OCI-LY7 (cell line): ENCODE data around the gene CDCA4. TPM values are rescaled to one million over a fixed set of nuclear protein-coding genes. Genes with fewer than 3 reads are reported as not detected.

Experiments
- BruUV-seq: library from RNA; stranded (reverse); fragments of 400-500 nt; replicated peaks from 2 replicates; lab custom pipeline; 2021; lab: Mats Ljungman, UMichigan
- CTCF ChIA-PET: fragments of 300-600 bp; sonication (Branson Sonifier 250); formaldehyde crosslinking; loops from one replicate; lab custom pipeline; 2022; ENCODE audit warnings: antibody characterized with exemption; ENCODE audit not compliant: unreplicated experiment; lab: Charles Lee
- POLR2A ChIA-PET: fragments of 300-600 bp; sonication (Branson Sonifier 250); formaldehyde crosslinking; loops from one replicate; lab custom pipeline; 2022; ENCODE audit warnings: antibody characterized with exemption; lab: Charles Lee
- DNase-seq: peaks from one replicate; pipeline ENCODE4 v3.0.0-alpha.2; 2015; ENCODE audit warnings: low spot score
- H2AFZ ChIP-seq: fragments of 200-600 bp; sonication (generic), shearing (Covaris generic); 2 replicates; pipeline ENCODE4 v1.6.1; 2014; ENCODE audit warnings: mild to moderate bottlenecking, antibody characterized with exemption, low read length, moderate library complexity
- H3K27ac ChIP-seq: fragments of 200-600 bp; sonication (generic); 2 replicates; pipeline ENCODE4 v1.5.1; 2014; ENCODE audit warnings: mixed run types, low read depth, mild to moderate bottlenecking, moderate library complexity, low read length, inconsistent platforms; ENCODE audit not compliant: poor library complexity, severe bottlenecking
- H3K36me3 ChIP-seq: fragments of 200-600 bp; sonication (generic); 2 replicates; pipeline ENCODE4 v1.6.1; 2014; ENCODE audit warnings: mild to moderate bottlenecking, antibody characterized with exemption, low read length, moderate library complexity, mixed read lengths; ENCODE audit not compliant: insufficient read depth
- H3K4me1 ChIP-seq: fragments of 200-600 bp; sonication (generic); 2 replicates; pipeline ENCODE4 v1.5.1; 2014; ENCODE audit warnings: mild to moderate bottlenecking, low read length; ENCODE audit not compliant: insufficient read depth, poor library complexity, severe bottlenecking
- H3K4me2 ChIP-seq: fragments of 200-600 bp; sonication (generic); 2 replicates; pipeline ENCODE4 v1.6.1; 2014; ENCODE audit warnings: mild to moderate bottlenecking, low read length
- H3K4me3 ChIP-seq: fragments of 200-600 bp; sonication (generic); 2 replicates; pipeline ENCODE4 v1.5.1; 2014; ENCODE audit warnings: mild to moderate bottlenecking, low read depth, low read length; ENCODE audit not compliant: poor library complexity, severe bottlenecking
- H3K79me2 ChIP-seq: fragments of 200-600 bp; sonication (generic); 2 replicates; pipeline ENCODE4 v1.6.1; 2016; ENCODE audit warnings: low read depth, mild to moderate bottlenecking, low read length, moderate library complexity, mixed read lengths; ENCODE audit not compliant: insufficient read depth
- H3K9me2 ChIP-seq: fragments of 200-600 bp; sonication (generic); 2 replicates; pipeline ENCODE4 v1.6.1; 2016; ENCODE audit warnings: mild to moderate bottlenecking, low read length, mixed read lengths; ENCODE audit not compliant: insufficient read depth
- H3K9me3 ChIP-seq: fragments of 200-600 bp; sonication (generic); 2 replicates; pipeline ENCODE4 v1.6.1; 2014; ENCODE audit warnings: mild to moderate bottlenecking, mixed run types, low read length, mixed read lengths
- H4K20me1 ChIP-seq: fragments of 200-600 bp; sonication (generic); 2 replicates; pipeline ENCODE4 v1.6.1; 2014; ENCODE audit warnings: mild to moderate bottlenecking, antibody characterized with exemption, low read length, moderate library complexity, mixed read lengths; ENCODE audit not compliant: insufficient read depth
- EZH2phosphoT487 ChIP-seq: fragments of 200-600 bp; sonication (generic); IDR thresholded peaks from 2 replicates; pipeline ENCODE4 v1.6.1; 2018; ENCODE audit warnings: low read depth, borderline replicate concordance, mild to moderate bottlenecking, mixed run types, antibody characterized with exemption, low read length, moderate library complexity, mixed read lengths
- intact Hi-C: fragments of 100-400 bp; cut with micrococcal nuclease; formaldehyde crosslinking; loops from one replicate; pipeline ENCODE4 v1.10.0; 2022; ENCODE audit not compliant: unreplicated experiment
- total RNA-seq, 2 experiments: library from RNA; depleted of rRNA in 1 of 2; stranded (reverse); fragments of >200 nt in 1 of 2; shearing (Covaris generic) in 1 of 2; gene quantifications; 2 replicates each; pipeline ENCODE4 v1.2.3, GENCODE V29; 2014 to 2022
- TF ChIP-seq, protein P1 (sequence below): fragments of 200-600 bp; sonication (generic); conservative IDR thresholded peaks from 2 replicates; pipeline ENCODE4 v1.5.1; 2014; ENCODE audit warnings: mild to moderate bottlenecking, antibody characterized with exemption, low read length, moderate library complexity, mixed read lengths

The CDCA4 gene
- total RNA-seq, 2 experiments from 2014 or later = 74.0 to 109 TPM

- Histone ChIP-seq H3K36me3 (no peaks in the 10 kb centered on the region), H3K4me1 (peaks cover 43% of the 10 kb centered on the region), H3K9me2 (no peaks in the 10 kb centered on the region), H3K4me3 (peak within 1 kb of the TSS; percentile 29), H3K27ac (no peak within 1 kb of the TSS), H3K9me3 (no peaks in the 10 kb centered on the region), H3K4me2 (peak within 1 kb of the TSS; percentile 48), H4K20me1 (no peaks in the 10 kb centered on the region), H2AFZ (peak within 1 kb of the TSS; percentile 78), H3K79me2 (no peaks in the 10 kb centered on the region)
- no TSS peak for BruUV-seq
- TF ChIP-seq, protein P1, sequence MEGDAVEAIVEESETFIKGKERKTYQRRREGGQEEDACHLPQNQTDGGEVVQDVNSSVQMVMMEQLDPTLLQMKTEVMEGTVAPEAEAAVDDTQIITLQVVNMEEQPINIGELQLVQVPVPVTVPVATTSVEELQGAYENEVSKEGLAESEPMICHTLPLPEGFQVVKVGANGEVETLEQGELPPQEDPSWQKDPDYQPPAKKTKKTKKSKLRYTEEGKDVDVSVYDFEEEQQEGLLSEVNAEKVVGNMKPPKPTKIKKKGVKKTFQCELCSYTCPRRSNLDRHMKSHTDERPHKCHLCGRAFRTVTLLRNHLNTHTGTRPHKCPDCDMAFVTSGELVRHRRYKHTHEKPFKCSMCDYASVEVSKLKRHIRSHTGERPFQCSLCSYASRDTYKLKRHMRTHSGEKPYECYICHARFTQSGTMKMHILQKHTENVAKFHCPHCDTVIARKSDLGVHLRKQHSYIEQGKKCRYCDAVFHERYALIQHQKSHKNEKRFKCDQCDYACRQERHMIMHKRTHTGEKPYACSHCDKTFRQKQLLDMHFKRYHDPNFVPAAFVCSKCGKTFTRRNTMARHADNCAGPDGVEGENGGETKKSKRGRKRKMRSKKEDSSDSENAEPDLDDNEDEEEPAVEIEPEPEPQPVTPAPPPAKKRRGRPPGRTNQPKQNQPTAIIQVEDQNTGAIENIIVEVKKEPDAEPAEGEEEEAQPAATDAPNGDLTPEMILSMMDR = no peak
- TF ChIP-seq EZH2phosphoT487 = no peak
- POLR2A ChIA-PET = no interaction called here
- intact Hi-C loops = no loop called here
- DNase-seq = peak; percentile 48
- CTCF ChIA-PET = interaction anchor here (0.7 to 0.9 kb wide), 2 partner anchors 19 to 46 kb away, joined by 3 to 4 read pairs; no protein-coding TSS in a partner anchor
These were observed 44.7 kb upstream of the CDCA4 start, which contains the start of gene GPR132 for GRCh38 chr14:105065280-105066228. Gene GPR132, minus strand, starts transcription at chr14:105065430. Its CDS starts 10,010 bp downstream, at chr14:105055420.

GRCh38 chr14:105064721-105065143 lies 43.8 kb upstream of the CDCA4 start:
- intact Hi-C loops = no loop called here
- H3K4me1 ChIP-seq = peaks cover 45% of the 10 kb centered on the region
- H3K9me3 ChIP-seq = no peaks in the 10 kb centered on the region
- no peaks in the 10 kb centered on the region for H3K9me2 ChIP-seq
- H3K4me2 ChIP-seq = peak overlapping the region; percentile 48; the same call in 1 of the 2 replicates
- H3K36me3 ChIP-seq = no peaks in the 10 kb centered on the region
- H4K20me1 ChIP-seq = no peaks in the 10 kb centered on the region
- POLR2A ChIA-PET = no interaction called here
- no TSS peak for BruUV-seq
- no peaks in the 10 kb centered on the region for H3K79me2 ChIP-seq
- H2AFZ ChIP-seq = peak overlapping the region; percentile 78; the same call in 1 of the 2 replicates
- CTCF ChIA-PET = no interaction called here
- peak overlapping the region; percentile 29 for H3K4me3 ChIP-seq
- DNase-seq = no peak
- H3K27ac ChIP-seq = no peak overlapping the region
- no peak for TF ChIP-seq EZH2phosphoT487
- TF ChIP-seq, protein P1 = no peak
